OCI-LY3 (cell line): ENCODE data around the gene ZNF407.

Source experiments
- H2AFZ ChIP-seq: fragments of 200-600, 300-600 bp; shearing (Covaris generic); 2 replicates; pipeline ENCODE4 v1.6.0; 2014; ENCODE audit warnings: antibody characterized with exemption, low read depth, low read length
- H3K27ac ChIP-seq: fragments of 200-600, 300-600 bp; sonication (generic); 2 replicates; pipeline ENCODE4 v1.5.1; 2014; ENCODE audit warnings: mild to moderate bottlenecking, low read length, moderate library complexity, mixed read lengths
- H3K27me3 ChIP-seq: fragments of 200-600, 300-600 bp; sonication (generic); 2 replicates; pipeline ENCODE4 v1.6.1; 2014; ENCODE audit warnings: low read depth, low read length, mixed read lengths
- H3K36me3 ChIP-seq: fragments of 200-600, 300-600 bp; sonication (generic); replicated peaks from 2 replicates; pipeline ENCODE3; 2014; ENCODE audit warnings: low read depth, low read length, mixed read lengths
- H3K4me1 ChIP-seq: fragments of 300-600, 200-600 bp; sonication (generic); 2 replicates; pipeline ENCODE4 v1.6.1; 2014; ENCODE audit warnings: low read length, mixed read lengths
- H3K4me2 ChIP-seq: fragments of 200-600, 300-600 bp; sonication (generic); 2 replicates; pipeline ENCODE4 v1.6.1; 2014; ENCODE audit warnings: low read length, mixed read lengths
- H3K4me3 ChIP-seq: fragments of 300-600, 200-600 bp; sonication (generic); 2 replicates; pipeline ENCODE4 v1.5.1; 2014; ENCODE audit warnings: antibody characterized with exemption, mild to moderate bottlenecking, low read length, moderate library complexity
- H3K79me2 ChIP-seq: fragments of 300-600, 200-600 bp; shearing (Covaris generic); 2 replicates; pipeline ENCODE4 v1.6.1; 2014; ENCODE audit warnings: mild to moderate bottlenecking, low read length, mixed read lengths
- H3K9ac ChIP-seq: fragments of 300-600, 200-600 bp; shearing (Covaris generic); 2 replicates; pipeline ENCODE4 v1.6.0; 2014; ENCODE audit warnings: mild to moderate bottlenecking, low read length, moderate library complexity
- H3K9me3 ChIP-seq: fragments of 200-600, 300-600 bp; shearing (Covaris generic); 2 replicates; pipeline ENCODE4 v1.6.1; 2014; ENCODE audit warnings: low read length, mixed read lengths; ENCODE audit not compliant: insufficient read depth
- H4K20me1 ChIP-seq: fragments of 200-600, 300-600 bp; sonication (generic); 2 replicates; pipeline ENCODE4 v1.6.1; 2016; ENCODE audit warnings: low read length, mixed read lengths; ENCODE audit not compliant: insufficient read depth
- CTCF ChIP-seq: fragments of 200-600, 300-600 bp; sonication (generic); IDR thresholded peaks from 2 replicates; pipeline ENCODE4 v1.5.1; 2014; ENCODE audit warnings: antibody characterized with exemption, low read length, low read depth
- EZH2phosphoT487 ChIP-seq: fragments of 200-600 bp; shearing (Covaris generic); IDR thresholded peaks from 2 replicates; pipeline ENCODE4 v1.6.1; 2018; ENCODE audit warnings: antibody characterized with exemption, mixed run types, low read depth

The ZNF407 gene

GRCh38 chr18:74916773-74917393 lies 319.2 kb downstream of the ZNF407 start:
- H2AFZ ChIP-seq: no peak overlapping the region
- TF ChIP-seq CTCF (no peak), EZH2phosphoT487 (no peak)
- H4K20me1 ChIP-seq: no peaks in the 10 kb centered on the region
- H3K4me2 ChIP-seq: peak overlapping the region; percentile 60
- H3K36me3 ChIP-seq: no peaks in the 10 kb centered on the region
- H3K27me3 ChIP-seq: no peaks in the 10 kb centered on the region
- no peaks in the 10 kb centered on the region for H3K79me2 ChIP-seq
- peak overlapping the region; percentile 51 for H3K27ac ChIP-seq
- no peak overlapping the region for H3K9ac ChIP-seq
- H3K9me3 ChIP-seq: no peaks in the 10 kb centered on the region
- H3K4me1 ChIP-seq: peaks cover 26% of the 10 kb centered on the region
- H3K4me3 ChIP-seq: peak overlapping the region; percentile 8; the same call in 1 of the 2 replicates

- no peaks in the 10 kb centered on the region for H4K20me1 ChIP-seq
- no peaks in the 10 kb centered on the region for H3K79me2 ChIP-seq
- no peak overlapping the region for H3K4me2 ChIP-seq
- no peaks in the 10 kb centered on the region for H3K36me3 ChIP-seq
- H3K27ac ChIP-seq: no peak overlapping the region
- H3K27me3 ChIP-seq: no peaks in the 10 kb centered on the region
- no peak overlapping the region for H3K4me3 ChIP-seq
- peaks cover 26% of the 10 kb centered on the region for H3K4me1 ChIP-seq
- no peaks in the 10 kb centered on the region for H3K9me3 ChIP-seq
- no peak overlapping the region for H2AFZ ChIP-seq
- no peak overlapping the region for H3K9ac ChIP-seq
- TF ChIP-seq CTCF (no peak), EZH2phosphoT487 (no peak)
Measured at GRCh38 chr18:74918276-74918790, 320.7 kb downstream of the ZNF407 start.

- Histone ChIP-seq H3K4me2 (no peak overlapping the region), H3K79me2 (no peaks in the 10 kb centered on the region), H4K20me1 (no peaks in the 10 kb centered on the region), H3K9ac (no peak overlapping the region), H3K4me3 (no peak overlapping the region), H3K4me1 (peaks cover 19% of the 10 kb centered on the region), H2AFZ (no peak overlapping the region), H3K9me3 (no peaks in the 10 kb centered on the region), H3K27ac (no peak overlapping the region), H3K27me3 (no peaks in the 10 kb centered on the region), H3K36me3 (no peaks in the 10 kb centered on the region)
- TF ChIP-seq EZH2phosphoT487 (no peak), CTCF (no peak)
Measured at GRCh38 chr18:74921057-74921820, 323.6 kb downstream of the ZNF407 start.

GRCh38 chr18:74926051-74926450 lies 328.4 kb downstream of the ZNF407 start:
- Histone ChIP-seq H3K36me3 (no peaks in the 10 kb centered on the region), H3K4me3 (no peak overlapping the region), H3K9ac (no peak overlapping the region), H3K79me2 (no peaks in the 10 kb centered on the region), H3K27ac (no peak overlapping the region), H2AFZ (no peak overlapping the region), H3K27me3 (no peaks in the 10 kb centered on the region), H3K4me2 (no peak overlapping the region), H3K4me1 (no peaks in the 10 kb centered on the region), H3K9me3 (no peaks in the 10 kb centered on the region), H4K20me1 (no peaks in the 10 kb centered on the region)
- TF ChIP-seq CTCF (no peak), EZH2phosphoT487 (no peak)
